Natural killer cell (primary cell): ENCODE results near the gene PDHX. TPM values are rescaled to one million over a fixed set of nuclear protein-coding genes. Genes with fewer than 3 reads are reported as not detected.

Experiments used
- ATAC-seq, 3 donors: fragments of 150-1000 bp in 2 of 3; fragments of 200-7000 bp in 1 of 3; cut with Tn5 transposase; 1 replicate in 1 of 3; 2 replicates in 2 of 3; pipeline ENCODE4 v1.10.0; 2021; ENCODE audit warnings: mild to moderate bottlenecking in 2 of 3, moderate library complexity in 2 of 3
- DNase-seq, 2 donors: peaks; one replicate each; pipeline versions ENCODE4 v3.0.0 to v3.0.0-alpha.2; 2013 to 2021; ENCODE audit warnings: mixed read lengths in 1 of 2
- H3K27ac ChIP-seq: one replicate; pipeline ENCODE4 v1.5.1; 2013; ENCODE audit warnings: mild to moderate bottlenecking, low read length
- H3K27me3 ChIP-seq: one replicate; pipeline ENCODE4 v1.6.1; 2013; ENCODE audit warnings: low read length; ENCODE audit not compliant: control insufficient read depth, insufficient read depth
- H3K36me3 ChIP-seq: one replicate; pipeline ENCODE4 v1.6.1; 2013; ENCODE audit warnings: low read length; ENCODE audit not compliant: control insufficient read depth, insufficient read depth
- H3K4me1 ChIP-seq: one replicate; pipeline ENCODE4 v1.6.1; 2013; ENCODE audit warnings: low read length; ENCODE audit not compliant: control insufficient read depth, insufficient read depth
- H3K4me3 ChIP-seq: one replicate; pipeline ENCODE4 v1.5.1; 2013; ENCODE audit warnings: low read length
- H3K9me3 ChIP-seq: one replicate; pipeline ENCODE4 v1.6.1; 2013; ENCODE audit warnings: low read length; ENCODE audit not compliant: control insufficient read depth, insufficient read depth
- H3K27ac Mint-ChIP-seq, 2 donors: one replicate each; pipeline ENCODE4 v1.8.0; 2022; ENCODE audit warnings: mild to moderate bottlenecking in 2 of 2, mixed read lengths in 2 of 2, moderate library complexity in 1 of 2
- H3K27me3 Mint-ChIP-seq, 2 donors: one replicate each; pipeline ENCODE4 v1.8.0; 2022; ENCODE audit warnings: low read depth in 2 of 2, mixed read lengths in 2 of 2
- H3K36me3 Mint-ChIP-seq: one replicate; pipeline ENCODE4 v1.8.0; 2022; ENCODE audit warnings: mixed read lengths
- H3K4me1 Mint-ChIP-seq, 2 donors: one replicate each; pipeline ENCODE4 v1.8.0; 2022; ENCODE audit warnings: mixed read lengths in 2 of 2
- H3K4me3 Mint-ChIP-seq: one replicate; pipeline ENCODE4 v1.8.0; 2022; ENCODE audit warnings: mild to moderate bottlenecking, moderate library complexity, mixed read lengths
- H3K9me3 Mint-ChIP-seq, 2 donors: one replicate each; pipeline ENCODE4 v1.8.0; 2022; ENCODE audit warnings: mixed read lengths in 2 of 2
- WGBS: methylation state at CpG from one replicate; pipeline ENCODE4 v1.1.7; 2013; ENCODE audit warnings: missing lambda C conversion rate; ENCODE audit not compliant: insufficient coverage; 5-methylcytosine and 5-hydroxymethylcytosine counted together
- intact Hi-C: fragments of 100-400 bp; cut with micrococcal nuclease; formaldehyde crosslinking; loops from one replicate; pipeline ENCODE4 v1.14.2; 2022
- total RNA-seq, 4 donors: library from RNA; stranded (reverse); fragments of 120-200 nt in 1 of 4; gene quantifications; one replicate each; pipeline versions ENCODE4 v1.2.3 to v1.2.4, GENCODE V29; 2013 to 2022
- TF ChIP-seq, protein P1 (sequence below): fragments of 200-600 bp; IDR thresholded peaks from one replicate; pipeline ENCODE4 v1.8.0; 2022; ENCODE audit warnings: antibody characterized with exemption

PDHX gene
- total RNA-seq, 3 donors from 2014 or later (not counting 1 experiment from before 2014, with no cell fraction given) = 18.3 to 27.1 (median 20.9) TPM

DNA sequence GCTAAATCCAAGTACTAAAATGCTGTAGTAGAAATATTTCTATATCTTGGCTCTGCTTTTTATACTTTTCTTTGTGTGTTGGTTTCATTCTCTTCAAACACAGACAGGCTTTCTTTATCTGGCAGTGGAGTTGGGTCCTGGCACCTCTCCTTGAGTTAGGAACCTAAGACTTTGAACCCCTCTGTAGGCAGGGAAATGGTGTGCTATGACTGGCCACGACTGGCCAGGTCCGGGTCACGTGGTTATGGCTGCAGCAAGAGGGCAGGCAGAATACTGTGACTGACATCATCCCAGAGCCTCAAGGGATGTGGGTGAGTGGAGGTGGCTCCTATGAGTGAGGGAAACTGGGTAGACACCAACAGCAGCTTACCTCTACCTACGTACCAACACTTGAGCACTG is 42.2 kb upstream of the PDHX start:
- H3K27me3 Mint-ChIP-seq = no peaks in the 10 kb centered on the region
- H3K4me3 ChIP-seq = no peak overlapping the region
- H3K4me1 ChIP-seq = no peaks in the 10 kb centered on the region
- intact Hi-C loops = no loop called here
- no peak overlapping the region for H3K27ac ChIP-seq
- H3K4me3 Mint-ChIP-seq = no peak overlapping the region
- H3K27ac Mint-ChIP-seq = no peak overlapping the region
- TF ChIP-seq, protein P1, sequence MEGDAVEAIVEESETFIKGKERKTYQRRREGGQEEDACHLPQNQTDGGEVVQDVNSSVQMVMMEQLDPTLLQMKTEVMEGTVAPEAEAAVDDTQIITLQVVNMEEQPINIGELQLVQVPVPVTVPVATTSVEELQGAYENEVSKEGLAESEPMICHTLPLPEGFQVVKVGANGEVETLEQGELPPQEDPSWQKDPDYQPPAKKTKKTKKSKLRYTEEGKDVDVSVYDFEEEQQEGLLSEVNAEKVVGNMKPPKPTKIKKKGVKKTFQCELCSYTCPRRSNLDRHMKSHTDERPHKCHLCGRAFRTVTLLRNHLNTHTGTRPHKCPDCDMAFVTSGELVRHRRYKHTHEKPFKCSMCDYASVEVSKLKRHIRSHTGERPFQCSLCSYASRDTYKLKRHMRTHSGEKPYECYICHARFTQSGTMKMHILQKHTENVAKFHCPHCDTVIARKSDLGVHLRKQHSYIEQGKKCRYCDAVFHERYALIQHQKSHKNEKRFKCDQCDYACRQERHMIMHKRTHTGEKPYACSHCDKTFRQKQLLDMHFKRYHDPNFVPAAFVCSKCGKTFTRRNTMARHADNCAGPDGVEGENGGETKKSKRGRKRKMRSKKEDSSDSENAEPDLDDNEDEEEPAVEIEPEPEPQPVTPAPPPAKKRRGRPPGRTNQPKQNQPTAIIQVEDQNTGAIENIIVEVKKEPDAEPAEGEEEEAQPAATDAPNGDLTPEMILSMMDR = no peak
- ATAC-seq = no peak
- no peaks in the 10 kb centered on the region for H3K36me3 ChIP-seq
- 100% methylated on average over 4 of the region's 4 CpGs for WGBS
- H3K4me1 Mint-ChIP-seq = no peaks in the 10 kb centered on the region
- H3K9me3 Mint-ChIP-seq = no peaks in the 10 kb centered on the region
- no peaks in the 10 kb centered on the region for H3K27me3 ChIP-seq
- no peak for DNase-seq
- no peaks in the 10 kb centered on the region for H3K36me3 Mint-ChIP-seq
- H3K9me3 ChIP-seq = no peaks in the 10 kb centered on the region

DNA sequence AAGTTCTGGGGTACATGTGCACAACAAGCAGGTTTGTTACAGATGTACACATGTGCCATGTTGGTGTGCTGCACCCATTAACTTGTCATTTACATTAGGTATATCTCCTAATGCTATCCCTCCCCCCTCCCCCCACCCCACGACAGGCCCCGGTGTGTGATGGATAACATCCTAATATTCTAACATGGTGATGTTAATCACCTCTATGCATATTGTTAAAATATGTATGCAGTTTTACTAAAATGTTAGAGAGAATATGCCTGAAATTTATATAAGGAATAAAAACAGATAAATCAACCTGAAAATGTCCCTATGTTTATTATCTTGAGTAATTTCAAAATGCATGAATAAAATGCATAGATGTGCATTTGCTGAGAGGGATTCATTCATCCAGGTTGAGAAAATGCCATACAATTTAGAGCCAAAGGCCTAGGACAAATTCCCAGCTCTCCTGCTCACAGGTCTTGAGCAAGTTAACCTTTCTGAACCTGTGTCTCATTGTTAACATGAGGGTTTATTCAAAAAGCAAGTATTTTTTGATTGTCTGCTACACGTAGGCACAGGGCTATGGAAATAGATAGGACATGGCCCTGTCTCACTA is 38.9 kb upstream of the PDHX start:
- no peak overlapping the region for H3K27ac Mint-ChIP-seq
- DNase-seq (no peak), ATAC-seq (no peak)
- no peak overlapping the region for H3K4me3 ChIP-seq
- no peaks in the 10 kb centered on the region for H3K9me3 Mint-ChIP-seq
- H3K27me3 Mint-ChIP-seq = no peaks in the 10 kb centered on the region
- intact Hi-C loops = no loop called here
- H3K4me3 Mint-ChIP-seq = no peak overlapping the region
- WGBS = 93% methylated on average over 1 of the region's 3 CpGs
- no peaks in the 10 kb centered on the region for H3K27me3 ChIP-seq
- no peaks in the 10 kb centered on the region for H3K9me3 ChIP-seq
- peaks cover 3% of the 10 kb centered on the region for H3K36me3 ChIP-seq
- TF ChIP-seq, protein P1 = no peak
- H3K4me1 Mint-ChIP-seq = no peaks in the 10 kb centered on the region
- no peak overlapping the region for H3K27ac ChIP-seq
- H3K36me3 Mint-ChIP-seq = no peaks in the 10 kb centered on the region
- H3K4me1 ChIP-seq = no peaks in the 10 kb centered on the region

GRCh38 chr11:34881900-34882299 is 34.5 kb upstream of the PDHX start:
- H3K36me3 ChIP-seq = peaks cover 10% of the 10 kb centered on the region
- 100% methylated on average over 1 of the region's 3 CpGs for WGBS
- intact Hi-C loops = no loop called here
- DNase-seq (no peak), ATAC-seq (no peak)
- H3K4me1 Mint-ChIP-seq = no peaks in the 10 kb centered on the region
- no peaks in the 10 kb centered on the region for H3K27me3 Mint-ChIP-seq
- H3K36me3 Mint-ChIP-seq = no peaks in the 10 kb centered on the region
- H3K9me3 Mint-ChIP-seq = no peaks in the 10 kb centered on the region
- no peaks in the 10 kb centered on the region for H3K4me1 ChIP-seq
- no peak overlapping the region for H3K4me3 Mint-ChIP-seq
- TF ChIP-seq, protein P1 = no peak
- no peak overlapping the region for H3K4me3 ChIP-seq
- no peaks in the 10 kb centered on the region for H3K27me3 ChIP-seq
- H3K27ac ChIP-seq = no peak overlapping the region
- no peaks in the 10 kb centered on the region for H3K9me3 ChIP-seq
- H3K27ac Mint-ChIP-seq = no peak overlapping the region

DNA sequence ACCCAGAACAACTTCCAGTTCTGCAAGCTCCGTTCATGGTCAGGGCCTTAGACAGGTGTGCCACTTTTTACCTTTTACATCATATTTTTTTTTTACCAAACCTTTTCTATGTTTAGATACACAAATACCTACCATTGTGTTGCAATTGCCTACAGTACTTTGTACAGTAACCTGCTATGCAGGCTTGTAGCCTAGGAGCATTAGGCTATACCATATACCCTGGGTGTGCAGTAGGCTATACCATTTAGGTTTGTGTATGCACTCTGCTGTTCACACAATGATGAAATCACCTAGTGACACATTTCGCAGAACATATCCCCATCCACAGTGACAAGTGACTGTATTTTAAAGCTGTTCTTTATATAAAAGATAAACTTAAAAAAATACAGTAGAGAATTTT is 29.8 kb upstream of the PDHX start:
- ATAC-seq (no peak), DNase-seq (no peak)
- no peak overlapping the region for H3K4me3 Mint-ChIP-seq
- H3K9me3 Mint-ChIP-seq = no peaks in the 10 kb centered on the region
- H3K36me3 Mint-ChIP-seq = no peaks in the 10 kb centered on the region
- H3K9me3 ChIP-seq = no peaks in the 10 kb centered on the region
- H3K4me1 ChIP-seq = no peaks in the 10 kb centered on the region
- TF ChIP-seq, protein P1 = no peak
- 100% methylated on average over 2 of the region's 2 CpGs for WGBS
- no peak overlapping the region for H3K27ac Mint-ChIP-seq
- intact Hi-C loops = no loop called here
- no peak overlapping the region for H3K27ac ChIP-seq
- H3K4me1 Mint-ChIP-seq = no peaks in the 10 kb centered on the region
- peaks cover 14% of the 10 kb centered on the region for H3K36me3 ChIP-seq
- no peaks in the 10 kb centered on the region for H3K27me3 Mint-ChIP-seq
- H3K27me3 ChIP-seq = no peaks in the 10 kb centered on the region
- H3K4me3 ChIP-seq = no peak overlapping the region
